Chondrocyte (in vitro differentiated cells): Measurements from ENCODE around the gene FRMD4A. TPM values are rescaled to one million over a fixed set of nuclear protein-coding genes. Genes with fewer than 3 reads are reported as not detected.

Source experiments
- DNase-seq: peaks from one replicate; pipeline ENCODE4 v3.0.0; 2021; ENCODE audit warnings: mixed read lengths, low spot score
- H3K27ac Mint-ChIP-seq: one replicate; pipeline ENCODE4 v1.8.0; 2021; ENCODE audit warnings: mild to moderate bottlenecking, moderate library complexity, mixed read lengths; ENCODE audit not compliant: unreplicated experiment
- H3K27me3 Mint-ChIP-seq: 2 replicates; pipeline ENCODE4 v1.8.0; 2021; ENCODE audit warnings: low read depth, mixed read lengths
- H3K36me3 Mint-ChIP-seq: 2 replicates; pipeline ENCODE4 v1.8.0; 2021; ENCODE audit warnings: low read depth, mixed read lengths
- H3K4me1 Mint-ChIP-seq: 2 replicates; pipeline ENCODE4 v1.8.0; 2021; ENCODE audit warnings: low read depth, mild to moderate bottlenecking, mixed read lengths
- H3K4me3 Mint-ChIP-seq: one replicate; pipeline ENCODE4 v1.8.0; 2021; ENCODE audit warnings: mild to moderate bottlenecking, moderate library complexity, mixed read lengths; ENCODE audit not compliant: unreplicated experiment
- H3K9me3 Mint-ChIP-seq: 2 replicates; pipeline ENCODE4 v1.8.0; 2021; ENCODE audit warnings: low read depth, mixed read lengths
- total RNA-seq: library from RNA; stranded (reverse); gene quantifications from 3 replicates; pipeline ENCODE4 v1.2.1, GENCODE V29; 2021
- TF ChIP-seq, protein P1 (sequence below): fragments of 200-600 bp; sonication (generic); IDR thresholded peaks from 2 replicates; pipeline ENCODE4 v1.5.0; 2021; ENCODE audit warnings: antibody characterized with exemption, mild to moderate bottlenecking, moderate library complexity

FRMD4A gene
- total RNA-seq, 1 donor from 2014 or later: 129 TPM

DNA sequence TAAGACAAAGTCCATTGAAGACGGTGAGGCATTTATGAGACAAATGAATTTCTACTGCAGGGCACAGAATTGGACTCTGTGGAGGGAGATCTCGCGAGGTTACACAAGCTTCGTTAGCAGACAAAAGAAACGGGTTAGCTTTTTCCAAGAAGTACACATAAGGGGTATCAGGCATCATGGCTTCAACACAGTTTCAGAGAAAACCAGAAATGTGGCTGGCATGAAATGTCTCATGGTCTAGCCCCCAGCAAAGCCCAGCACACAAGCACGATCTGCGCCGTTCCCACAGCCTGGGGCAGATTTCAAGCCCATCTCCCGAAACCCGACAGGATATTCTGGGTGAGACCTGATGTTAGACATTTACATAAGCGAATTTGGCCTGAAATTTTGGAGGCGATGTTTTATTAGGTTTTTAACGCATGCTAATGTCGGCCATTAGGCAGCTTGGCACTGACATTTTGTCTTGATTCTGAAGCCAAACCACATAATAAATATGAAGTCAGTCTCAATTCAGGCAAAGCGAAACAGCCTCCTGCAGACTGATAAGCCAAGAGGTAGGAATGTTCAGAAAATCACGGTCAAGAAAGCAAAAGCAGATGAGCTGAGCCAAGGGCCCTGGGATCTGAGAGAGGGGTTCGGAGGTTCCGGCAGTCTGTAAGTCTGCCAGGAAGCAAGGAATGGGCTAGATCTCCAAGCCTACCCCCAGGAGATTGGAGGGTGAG, 503.5 kb downstream of the FRMD4A start:
- H3K27me3 Mint-ChIP-seq: no peaks in the 10 kb centered on the region
- peaks cover 8% of the 10 kb centered on the region for H3K36me3 Mint-ChIP-seq
- no peak for DNase-seq
- H3K4me1 Mint-ChIP-seq: peaks cover 38% of the 10 kb centered on the region
- no peak overlapping the region for H3K4me3 Mint-ChIP-seq
- TF ChIP-seq, protein P1, sequence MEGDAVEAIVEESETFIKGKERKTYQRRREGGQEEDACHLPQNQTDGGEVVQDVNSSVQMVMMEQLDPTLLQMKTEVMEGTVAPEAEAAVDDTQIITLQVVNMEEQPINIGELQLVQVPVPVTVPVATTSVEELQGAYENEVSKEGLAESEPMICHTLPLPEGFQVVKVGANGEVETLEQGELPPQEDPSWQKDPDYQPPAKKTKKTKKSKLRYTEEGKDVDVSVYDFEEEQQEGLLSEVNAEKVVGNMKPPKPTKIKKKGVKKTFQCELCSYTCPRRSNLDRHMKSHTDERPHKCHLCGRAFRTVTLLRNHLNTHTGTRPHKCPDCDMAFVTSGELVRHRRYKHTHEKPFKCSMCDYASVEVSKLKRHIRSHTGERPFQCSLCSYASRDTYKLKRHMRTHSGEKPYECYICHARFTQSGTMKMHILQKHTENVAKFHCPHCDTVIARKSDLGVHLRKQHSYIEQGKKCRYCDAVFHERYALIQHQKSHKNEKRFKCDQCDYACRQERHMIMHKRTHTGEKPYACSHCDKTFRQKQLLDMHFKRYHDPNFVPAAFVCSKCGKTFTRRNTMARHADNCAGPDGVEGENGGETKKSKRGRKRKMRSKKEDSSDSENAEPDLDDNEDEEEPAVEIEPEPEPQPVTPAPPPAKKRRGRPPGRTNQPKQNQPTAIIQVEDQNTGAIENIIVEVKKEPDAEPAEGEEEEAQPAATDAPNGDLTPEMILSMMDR: no peak
- no peaks in the 10 kb centered on the region for H3K9me3 Mint-ChIP-seq
- H3K27ac Mint-ChIP-seq: no peak overlapping the region

DNA sequence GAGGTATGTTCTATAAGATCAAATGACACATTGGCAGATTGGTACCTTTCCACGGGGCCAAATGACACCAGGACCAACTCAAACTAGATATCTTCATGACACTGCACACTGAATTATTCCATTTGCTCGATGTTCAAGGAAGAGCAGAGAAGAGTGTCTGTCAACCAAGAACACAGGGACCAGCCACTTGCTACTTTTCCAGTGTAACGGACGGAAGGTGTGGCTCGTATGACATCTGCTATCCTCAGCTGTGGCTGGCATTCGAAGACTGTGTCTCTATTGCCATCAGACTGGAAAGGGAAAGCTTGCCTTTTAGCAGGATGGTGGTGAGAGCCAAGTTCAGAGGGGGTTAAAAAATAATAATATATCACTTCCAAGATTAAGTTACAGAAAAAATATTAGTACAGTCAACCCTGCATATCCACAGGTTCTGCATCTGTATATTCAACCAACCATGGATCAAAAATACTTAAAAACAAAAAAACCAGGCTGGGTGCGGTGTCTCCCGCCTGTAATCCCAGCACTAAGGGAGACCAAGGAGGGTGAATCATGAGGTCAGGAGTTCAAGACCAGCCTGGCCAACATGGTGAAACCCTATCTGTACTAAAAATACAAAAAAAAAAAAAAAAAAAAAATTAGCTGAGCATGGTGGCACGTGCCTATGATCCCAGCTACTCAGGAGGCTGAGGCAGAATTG, 506.9 kb downstream of the FRMD4A start:
- H3K4me3 Mint-ChIP-seq: no peak overlapping the region
- TF ChIP-seq, protein P1: no peak
- no peaks in the 10 kb centered on the region for H3K9me3 Mint-ChIP-seq
- peaks cover 49% of the 10 kb centered on the region for H3K4me1 Mint-ChIP-seq
- H3K27ac Mint-ChIP-seq: peak overlapping the region; percentile 59
- H3K27me3 Mint-ChIP-seq: no peaks in the 10 kb centered on the region
- DNase-seq: no peak
- peaks cover 3% of the 10 kb centered on the region for H3K36me3 Mint-ChIP-seq

DNA sequence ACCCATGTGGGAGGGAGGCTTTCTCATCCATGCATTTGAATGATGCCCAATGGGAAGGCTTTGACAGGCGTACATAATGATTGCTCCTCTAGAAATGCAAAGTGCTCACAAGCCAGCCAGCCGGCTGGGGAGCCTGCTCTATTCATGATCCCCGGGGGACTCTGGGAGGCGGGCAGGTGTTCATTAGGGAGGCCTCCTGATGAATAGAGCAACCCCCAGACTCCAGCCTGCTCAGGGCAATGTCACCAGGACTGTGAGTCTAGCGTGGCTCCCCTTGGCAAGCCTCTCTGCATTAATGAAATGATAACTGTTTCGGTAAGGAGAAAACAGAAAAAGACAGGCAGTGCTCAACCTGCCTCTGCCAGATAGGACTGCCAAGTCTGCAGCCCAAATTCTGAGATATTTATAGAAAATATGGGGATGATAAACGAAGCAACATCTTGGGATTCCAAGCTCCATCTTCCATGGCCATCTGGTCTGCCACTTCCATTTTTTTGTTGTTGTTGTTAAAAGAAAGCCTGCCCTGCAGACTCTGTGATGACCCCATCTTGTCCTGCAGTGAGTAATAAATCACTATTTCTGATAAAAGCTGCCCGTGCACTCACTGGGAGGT, 507.5 kb downstream of the FRMD4A start:
- Mint-ChIP-seq H3K4me1 (peaks cover 49% of the 10 kb centered on the region), H3K4me3 (no peak overlapping the region), H3K36me3 (no peaks in the 10 kb centered on the region), H3K9me3 (no peaks in the 10 kb centered on the region), H3K27me3 (no peaks in the 10 kb centered on the region), H3K27ac (no peak overlapping the region)
- TF ChIP-seq, protein P1: no peak
- no peak for DNase-seq

DNA sequence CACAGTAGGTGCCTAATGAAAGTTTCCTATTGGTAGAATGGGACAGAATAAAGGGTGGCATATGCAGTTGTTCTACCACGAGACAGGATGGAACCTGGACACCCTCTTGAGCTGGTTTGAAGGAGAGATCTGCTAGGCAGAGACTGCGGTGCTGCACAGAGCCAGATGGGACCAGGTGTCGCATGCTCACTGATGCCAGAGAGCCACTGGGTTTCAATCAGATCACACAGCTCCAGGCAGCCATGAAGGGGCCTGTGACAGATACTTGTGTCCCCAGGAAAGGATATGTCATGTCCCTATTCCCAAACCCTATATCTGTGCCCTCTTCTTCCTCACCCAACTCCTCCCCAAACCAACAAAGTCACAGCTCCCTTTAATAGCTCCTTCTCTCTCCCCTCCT, 508.2 kb downstream of the FRMD4A start:
- no peak for DNase-seq
- peaks cover 1% of the 10 kb centered on the region for H3K36me3 Mint-ChIP-seq
- H3K9me3 Mint-ChIP-seq: no peaks in the 10 kb centered on the region
- peaks cover 51% of the 10 kb centered on the region for H3K4me1 Mint-ChIP-seq
- H3K4me3 Mint-ChIP-seq: no peak overlapping the region
- TF ChIP-seq, protein P1: no peak
- peak overlapping the region; percentile 62 for H3K27ac Mint-ChIP-seq
- no peaks in the 10 kb centered on the region for H3K27me3 Mint-ChIP-seq

DNA sequence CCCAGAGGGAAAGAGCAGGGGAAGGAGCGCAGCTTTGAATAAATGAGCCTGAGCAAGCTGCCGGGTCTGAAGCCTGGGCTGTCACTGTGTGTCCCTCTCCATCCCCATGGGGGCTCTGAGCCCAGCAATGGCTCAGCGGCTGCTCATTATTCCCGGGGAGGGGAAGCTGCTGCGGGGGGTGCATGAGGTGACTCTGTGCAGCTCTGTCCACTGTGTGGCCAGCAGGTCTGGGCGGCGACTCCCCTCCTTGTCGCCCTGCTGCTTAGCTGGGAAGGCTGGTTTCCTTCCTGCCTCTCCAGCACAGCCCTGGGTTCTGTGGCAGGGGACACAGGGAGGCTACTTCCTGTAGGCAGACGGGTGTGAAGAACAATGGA, 509.8 kb downstream of the FRMD4A start:
- no peak overlapping the region for H3K4me3 Mint-ChIP-seq
- H3K27ac Mint-ChIP-seq: no peak overlapping the region

More for the DNA sequence above, 509.8 kb downstream of the FRMD4A start:
- Mint-ChIP-seq H3K9me3 (peaks cover 7% of the 10 kb centered on the region), H3K36me3 (peaks cover 3% of the 10 kb centered on the region), H3K4me1 (peaks cover 64% of the 10 kb centered on the region), H3K27me3 (no peaks in the 10 kb centered on the region)
- TF ChIP-seq, protein P1: no peak
- no peak for DNase-seq
